ENCODE results near the gene HAUS7.

HAUS7 gene

GRCh38 chrX:153505361-153505760 is 35.0 kb upstream of the HAUS7 start:
- no peak for TF ChIP-seq CTCF (conservative IDR thresholded peaks at IDR 0.05)
- no peak overlapping the region for H3K27ac ChIP-seq

DNA sequence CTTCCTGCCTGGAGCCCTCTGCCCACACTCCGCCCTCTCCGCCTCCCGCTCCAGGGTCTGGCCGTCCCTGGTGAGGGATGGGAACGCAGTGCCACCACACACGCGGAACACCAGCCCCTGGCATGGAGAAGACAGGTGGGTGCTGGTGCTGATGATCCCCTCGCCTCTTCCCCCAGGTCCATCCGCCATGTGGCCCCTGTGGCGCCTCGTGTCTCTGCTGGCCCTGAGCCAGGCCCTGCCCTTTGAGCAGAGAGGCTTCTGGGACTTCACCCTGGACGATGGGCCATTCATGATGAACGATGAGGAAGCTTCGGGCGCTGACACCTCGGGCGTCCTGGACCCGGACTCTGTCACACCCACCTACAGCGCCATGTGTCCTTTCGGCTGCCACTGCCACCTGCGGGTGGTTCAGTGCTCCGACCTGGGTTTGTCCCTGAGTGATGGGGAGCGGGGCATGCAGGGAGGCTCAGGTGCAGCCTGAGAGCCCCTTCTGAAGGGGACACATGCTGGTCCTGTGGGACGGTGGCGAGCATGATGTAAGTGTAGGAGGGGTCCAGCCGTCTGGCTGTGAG is 34.2 kb upstream of the HAUS7 start:
- no peak for TF ChIP-seq CTCF (conservative IDR thresholded peaks at IDR 0.05)
- no peak overlapping the region for H3K27ac ChIP-seq

GRCh38 chrX:153502796-153503195 is 32.4 kb upstream of the HAUS7 start:
- no peak for TF ChIP-seq CTCF (conservative IDR thresholded peaks at IDR 0.05)
- no peak overlapping the region for H3K27ac ChIP-seq

DNA sequence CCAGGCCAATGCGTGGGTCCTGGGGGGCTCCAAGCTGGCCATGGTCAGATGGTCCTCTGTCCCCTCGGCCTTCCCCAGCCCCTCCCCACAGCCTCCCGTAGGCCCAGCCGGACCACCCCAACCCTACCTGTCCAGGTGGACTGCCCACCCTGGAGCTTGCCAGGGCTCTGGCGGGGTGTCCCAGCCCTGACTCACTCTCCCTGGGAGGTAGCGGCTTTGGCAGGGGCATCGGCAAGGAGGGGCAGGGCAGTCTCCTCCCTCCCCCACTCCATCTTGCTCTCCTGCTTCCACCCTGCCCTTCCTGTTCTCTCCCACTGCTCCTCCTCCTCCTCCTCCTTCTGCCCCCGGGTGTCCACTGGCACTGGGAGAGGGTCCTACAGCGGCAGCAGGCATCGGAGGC is 31.8 kb upstream of the HAUS7 start:
- no peak for TF ChIP-seq CTCF (conservative IDR thresholded peaks at IDR 0.05)
- H3K27ac ChIP-seq = no peak overlapping the region

DNA sequence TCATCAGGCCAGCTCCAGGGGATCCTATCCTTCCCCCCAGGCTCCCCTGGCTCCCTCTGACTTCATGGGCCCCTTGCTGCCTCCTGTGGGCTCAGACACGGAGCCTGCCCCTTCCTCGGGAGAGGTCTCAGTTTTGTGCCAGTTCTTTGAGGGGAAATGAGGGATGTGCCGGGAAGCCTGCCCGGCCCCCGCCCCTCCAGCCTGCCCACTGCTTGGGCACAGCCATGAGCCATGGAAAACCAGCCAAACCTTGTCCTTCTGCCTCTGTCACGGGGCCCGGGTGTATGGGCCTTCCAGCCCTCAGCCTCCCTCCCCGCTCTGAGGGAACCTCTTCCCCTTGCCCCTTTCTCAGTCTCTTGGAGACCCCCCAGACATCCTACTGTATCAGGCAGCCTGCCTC is 31.2 kb upstream of the HAUS7 start:
- TF ChIP-seq CTCF (conservative IDR thresholded peaks at IDR 0.05) = no peak

GRCh38 chrX:153500676-153501280 is 30.4 kb upstream of the HAUS7 start:
- H3K27ac ChIP-seq = no peak overlapping the region
- TF ChIP-seq CTCF (conservative IDR thresholded peaks at IDR 0.05) = no peak

More for the DNA sequence above, 31.2 kb upstream of the HAUS7 start:
- H3K27ac ChIP-seq = no peak overlapping the region

- H3K27ac ChIP-seq = no peak overlapping the region
- no peak for TF ChIP-seq CTCF (conservative IDR thresholded peaks at IDR 0.05)
Observed at GRCh38 chrX:153499876-153500275, 29.5 kb upstream of the HAUS7 start.
